Amygdala (tissue), 56 donors: ENCODE results near the gene JAKMIP1.

ENCODE experiments used
- DNase-seq, 56 donors: peaks; one replicate each; lab custom pipeline; 2025; lab: John Stamatoyannopoulos, UW

Gene JAKMIP1

DNA sequence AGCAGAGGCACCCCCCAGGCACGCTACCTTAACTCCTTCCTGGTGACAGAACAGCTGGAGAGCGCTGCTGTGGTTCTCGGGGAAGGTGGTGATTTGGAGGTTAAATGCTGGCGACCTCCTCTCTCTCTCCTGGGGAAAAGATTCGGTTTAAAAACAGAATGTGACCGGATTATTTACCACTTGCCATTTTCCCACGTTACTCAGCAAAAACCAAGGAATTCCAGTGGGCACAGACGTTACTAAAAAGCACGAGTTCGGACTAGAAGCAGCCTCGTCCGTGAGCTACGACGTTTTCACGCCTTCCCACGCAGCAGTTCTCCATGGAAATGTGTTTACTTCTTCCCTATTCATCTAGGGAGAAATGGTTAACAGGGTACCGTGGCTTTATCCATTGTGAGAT lies 149.8 kb downstream of the JAKMIP1 start:
- DNase-seq: peak in 7 of 56 donors; percentile 12 to 46 (median 33)

DNA sequence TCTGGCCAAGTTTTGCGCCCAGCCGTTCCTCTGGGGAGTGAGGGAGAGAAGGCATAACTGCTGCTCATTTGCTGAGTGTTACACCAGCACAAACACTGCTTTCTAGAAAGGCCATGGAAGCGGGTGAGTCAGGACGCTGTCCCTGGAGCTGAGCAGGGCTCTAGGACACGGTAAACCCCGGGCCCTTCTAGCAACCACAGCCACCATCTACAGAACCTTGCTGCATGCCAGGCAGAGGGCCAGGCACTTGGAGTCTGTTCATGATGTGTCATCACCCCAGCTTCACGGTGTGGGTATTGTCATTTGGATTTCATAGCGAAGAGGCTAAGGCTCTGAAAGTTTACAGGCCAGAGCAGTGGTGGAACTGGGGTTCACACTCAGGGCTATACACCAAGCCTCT lies 150.4 kb downstream of the JAKMIP1 start:
- DNase-seq: peak in 2 of 56 donors; percentile 20

DNA sequence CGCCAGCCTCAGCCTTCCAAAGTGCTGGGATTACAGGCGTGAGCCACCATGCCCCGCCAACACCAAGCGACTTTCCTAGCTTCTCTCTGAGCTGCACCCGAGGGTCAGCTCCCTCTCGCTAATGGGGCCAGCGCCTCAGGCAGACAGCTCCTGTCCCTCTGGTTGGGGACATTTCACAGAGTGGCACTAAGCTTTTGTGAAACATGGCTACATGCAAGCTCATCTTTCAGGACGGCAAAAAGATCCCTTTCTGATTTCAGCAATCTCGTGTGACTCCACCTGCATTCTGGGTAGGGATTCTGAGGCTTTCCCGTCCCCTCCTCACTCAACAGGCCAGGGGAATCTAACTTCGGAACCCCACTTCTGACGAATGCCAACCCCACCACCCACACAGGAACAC lies 151.1 kb downstream of the JAKMIP1 start:
- no peak for DNase-seq

DNA sequence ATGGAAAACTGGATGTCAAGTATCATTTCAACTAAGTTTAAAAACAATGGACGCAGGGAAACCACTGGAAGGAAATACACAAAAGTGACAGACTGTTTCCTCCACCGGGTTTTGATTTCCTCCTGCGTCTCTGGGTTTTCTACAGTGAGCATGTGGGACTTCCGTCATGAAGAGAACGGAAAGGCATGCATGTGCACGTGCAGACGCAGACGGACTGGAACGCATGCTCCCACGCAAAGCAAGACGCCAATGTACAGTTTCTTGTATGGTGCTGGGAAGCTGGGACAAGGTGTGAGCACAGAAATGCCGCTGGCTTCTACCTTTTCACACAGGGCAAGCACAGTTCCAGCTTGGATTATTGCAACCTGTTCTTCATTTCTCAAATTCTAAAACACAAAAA lies 151.8 kb downstream of the JAKMIP1 start:
- no peak for DNase-seq

DNA sequence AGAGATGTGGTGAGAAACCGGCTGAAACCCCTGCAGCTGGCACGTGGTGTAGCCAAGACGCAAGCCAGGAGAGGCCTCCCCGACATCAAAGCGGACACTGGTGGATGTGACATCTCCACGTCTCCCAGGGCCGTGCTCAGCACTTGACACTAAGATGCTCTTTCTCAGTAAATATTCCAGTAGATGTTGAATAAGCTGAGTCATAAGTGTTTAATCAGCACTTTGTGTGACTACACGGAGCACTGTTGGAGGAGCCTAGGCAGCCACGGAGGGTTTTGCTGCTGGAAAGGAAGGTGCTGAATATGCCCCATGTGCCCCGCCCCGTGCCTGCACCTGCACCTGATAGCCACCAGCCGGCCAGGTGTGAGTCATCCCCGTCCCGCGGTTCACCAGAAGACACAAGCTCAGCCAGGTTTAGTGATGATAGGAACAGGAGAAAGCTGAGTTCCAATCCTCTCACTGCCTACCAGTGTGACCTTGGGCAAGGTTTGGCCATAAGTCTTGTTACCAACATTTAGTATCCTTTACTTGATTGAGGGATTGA lies 153.1 kb downstream of the JAKMIP1 start:
- DNase-seq: no peak

DNA sequence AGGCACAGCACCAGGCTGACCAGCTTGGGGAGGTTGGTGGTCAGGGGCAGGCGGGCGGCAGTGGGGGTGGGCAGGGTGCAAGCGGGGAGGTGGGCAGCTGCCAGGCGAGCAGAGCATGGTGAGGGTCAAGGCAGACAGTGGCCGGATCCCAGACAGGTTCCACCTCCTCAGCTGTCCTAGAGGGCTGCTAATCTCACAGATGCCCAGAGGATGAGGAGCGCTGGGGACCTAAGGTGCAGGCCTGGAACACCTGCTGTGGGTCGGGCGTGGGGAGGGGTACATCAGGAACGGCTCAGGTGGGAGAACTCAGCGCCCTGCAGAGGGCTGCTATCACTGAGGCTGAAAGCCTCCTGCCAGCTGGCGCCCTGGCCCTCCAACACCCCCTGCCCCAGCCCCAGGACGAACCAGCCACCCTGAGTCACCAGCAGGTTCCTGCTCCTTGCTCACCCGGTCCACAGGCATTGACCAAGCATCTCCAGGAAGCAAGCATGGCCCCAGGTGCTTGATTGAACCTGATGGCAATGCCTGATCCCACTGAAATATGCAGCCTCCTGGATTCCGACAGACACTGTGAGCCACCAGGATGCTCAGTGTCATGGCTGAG lies 153.7 kb downstream of the JAKMIP1 start:
- DNase-seq: no peak

DNA sequence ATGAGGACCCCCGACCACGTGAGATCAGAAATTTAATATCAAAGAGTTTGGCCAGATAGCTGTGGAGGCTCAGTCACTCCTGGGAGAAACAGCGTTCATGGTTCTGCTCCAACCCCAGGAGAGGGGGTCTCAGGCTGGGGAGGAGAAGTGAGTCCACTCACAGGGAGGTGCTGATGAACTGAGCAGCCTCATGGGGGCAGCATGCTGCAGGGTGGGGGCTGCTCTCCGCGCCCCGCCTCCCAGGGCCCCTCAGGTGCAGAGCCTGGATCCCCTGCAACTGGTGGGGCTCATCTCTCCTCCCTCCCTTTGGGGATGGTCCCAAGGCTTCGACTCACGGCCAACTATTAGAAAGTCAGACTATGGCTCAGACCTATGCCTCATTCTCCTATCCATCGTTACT lies 155.5 kb downstream of the JAKMIP1 start:
- DNase-seq: no peak

DNA sequence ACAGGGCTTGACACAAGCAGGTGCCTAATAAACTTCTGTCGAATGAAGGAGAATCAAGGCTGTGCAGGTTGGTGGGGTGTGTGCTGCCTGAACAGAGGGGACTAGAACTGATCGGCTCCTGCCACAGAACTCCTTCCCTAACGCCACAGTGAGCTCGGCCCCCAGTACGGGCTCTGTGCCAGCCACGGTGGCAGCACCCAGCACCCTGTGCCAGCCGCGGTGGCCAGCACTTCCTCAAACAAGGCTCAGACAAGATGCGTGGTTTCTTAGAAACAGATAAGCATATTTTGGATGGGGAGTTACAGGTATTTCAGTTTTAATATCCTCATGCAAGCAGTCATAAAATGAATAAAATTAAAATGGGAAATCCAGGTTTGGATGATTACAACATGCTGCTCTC lies 156.1 kb downstream of the JAKMIP1 start:
- no peak for DNase-seq

DNA sequence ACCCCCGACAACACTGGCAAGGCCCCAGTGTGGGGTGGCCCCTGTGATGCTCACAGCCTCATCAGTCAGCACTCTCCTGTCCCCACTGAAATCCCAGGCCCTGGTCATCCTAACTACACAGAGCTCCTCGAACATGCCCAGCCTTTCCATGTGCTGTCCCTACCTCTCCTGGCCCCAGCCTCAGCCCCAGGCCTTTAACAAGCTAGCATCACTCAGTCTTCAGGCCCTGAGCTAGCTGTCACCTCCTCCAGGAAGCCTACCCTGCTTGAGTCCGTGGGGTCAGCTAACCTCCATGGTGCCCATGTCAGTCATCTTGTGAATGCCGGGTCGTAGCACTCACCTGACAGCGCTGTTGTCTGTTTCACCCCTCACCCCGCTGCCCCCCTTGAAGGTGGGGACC lies 156.5 kb downstream of the JAKMIP1 start:
- DNase-seq: no peak

DNA sequence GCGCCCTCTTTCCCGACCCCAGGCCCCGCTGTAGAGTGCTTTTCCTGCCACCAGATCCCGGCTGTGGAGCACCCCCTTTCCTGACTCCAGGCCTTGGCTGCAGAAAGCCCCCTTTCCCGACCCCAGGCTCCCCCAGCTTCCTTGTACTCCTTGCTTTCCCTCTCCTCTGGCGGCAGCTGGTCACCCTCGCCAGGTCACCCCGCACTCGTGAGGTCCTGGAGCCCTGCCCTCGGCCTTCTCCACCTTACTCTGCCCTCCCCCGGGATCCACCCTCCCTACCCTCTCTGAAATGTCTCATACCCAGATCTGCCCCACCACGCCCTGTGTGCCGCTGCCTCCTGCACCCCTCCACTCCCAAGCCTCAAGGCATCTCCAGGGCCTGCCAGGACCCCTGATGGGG lies 157.2 kb downstream of the JAKMIP1 start:
- DNase-seq: no peak

DNA sequence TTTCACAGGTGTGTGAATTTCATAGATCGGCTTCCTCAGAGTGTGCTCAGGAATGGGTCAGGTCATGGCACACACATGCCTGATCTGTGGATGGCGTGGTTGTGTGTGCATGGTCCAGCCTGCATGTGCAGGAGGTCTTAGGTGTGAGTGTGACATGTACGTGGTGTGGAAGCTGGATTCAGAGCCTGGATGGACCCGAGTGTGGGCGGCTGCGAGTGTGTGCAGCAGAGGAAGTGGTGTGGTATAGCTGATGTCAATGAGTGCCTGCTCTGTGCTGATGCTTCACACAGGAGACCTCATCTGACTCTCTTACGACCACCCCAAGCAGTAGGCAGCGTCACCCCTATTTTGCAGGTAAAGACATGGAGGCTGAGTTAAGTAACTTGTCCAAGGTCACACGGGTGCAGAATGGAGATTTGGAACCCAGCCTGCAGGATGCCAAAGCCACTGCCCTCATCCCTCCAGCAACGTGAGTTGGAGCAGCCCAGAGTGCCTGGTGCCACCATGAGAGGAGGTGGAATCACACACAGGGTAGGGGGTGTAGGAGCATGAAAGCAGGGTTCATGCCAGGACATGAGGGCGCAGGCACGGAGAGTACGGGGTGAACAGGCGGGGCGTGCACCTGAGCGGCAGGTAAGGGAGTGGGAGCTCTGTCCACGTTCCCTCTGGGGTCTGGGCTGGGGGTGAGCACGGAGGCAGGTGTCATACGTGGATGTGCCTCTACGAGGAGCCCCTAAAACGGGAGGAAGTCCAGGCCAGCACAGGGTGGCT lies 157.9 kb downstream of the JAKMIP1 start:
- DNase-seq: no peak

DNA sequence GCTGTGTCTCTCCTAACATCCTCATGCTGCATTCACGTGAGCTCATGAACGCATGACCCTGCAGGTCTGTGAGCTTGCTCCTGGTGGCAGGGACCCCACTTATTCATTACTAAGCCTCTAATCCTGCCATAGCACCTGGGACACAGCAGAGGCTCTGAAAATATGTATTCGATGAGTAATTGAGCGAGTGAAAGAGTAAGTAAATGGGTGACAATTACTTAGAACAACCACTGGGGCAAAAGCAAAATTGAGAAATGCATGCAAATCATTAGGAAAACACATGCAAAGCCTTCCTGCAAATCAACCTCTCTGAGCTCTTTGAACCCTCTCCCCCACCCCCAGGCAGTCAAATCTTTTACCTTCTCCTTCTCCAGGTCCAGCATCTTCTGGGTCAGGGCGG lies 158.5 kb downstream of the JAKMIP1 start:
- no peak for DNase-seq

DNA sequence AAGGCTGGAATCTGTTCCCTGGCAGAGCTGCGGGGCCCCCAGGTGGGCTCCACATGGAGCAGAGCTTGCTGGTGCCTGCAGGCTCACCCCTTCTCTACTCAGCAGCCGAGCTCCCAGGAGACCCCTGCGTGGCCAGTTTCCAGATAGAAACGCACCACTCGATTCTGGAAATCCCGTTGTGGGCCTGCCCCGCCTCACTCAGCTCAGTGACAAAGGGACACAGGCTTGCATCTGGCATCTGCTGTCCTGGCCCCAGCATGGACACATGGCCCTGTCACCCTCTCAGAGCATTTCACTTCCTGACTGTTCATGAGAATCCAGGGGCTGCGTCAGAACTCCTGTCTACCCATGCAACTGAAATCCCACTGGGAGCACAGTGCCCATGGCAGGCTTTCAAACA lies 161.6 kb downstream of the JAKMIP1 start:
- DNase-seq: no peak

DNA sequence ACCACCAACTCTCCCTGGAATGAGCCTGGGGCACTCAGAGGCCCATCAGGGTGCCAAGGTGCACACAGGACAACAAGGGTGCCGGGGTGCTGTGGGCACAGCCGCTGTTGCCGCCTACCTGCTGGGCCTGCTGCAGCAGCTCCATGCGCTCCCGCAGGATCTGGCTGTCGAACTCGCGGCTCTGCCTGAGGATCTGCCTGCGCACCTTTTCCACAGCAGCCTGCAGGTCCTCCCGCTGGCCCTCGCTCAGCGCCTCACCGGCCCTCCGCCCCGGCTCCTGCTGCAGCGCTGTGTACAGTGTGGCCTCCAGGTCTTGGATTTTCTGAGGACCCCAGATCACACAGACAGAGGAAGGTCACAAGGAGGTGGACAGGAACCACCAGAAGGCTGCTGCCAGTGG lies 164.6 kb downstream of the JAKMIP1 start:
- no peak for DNase-seq

DNA sequence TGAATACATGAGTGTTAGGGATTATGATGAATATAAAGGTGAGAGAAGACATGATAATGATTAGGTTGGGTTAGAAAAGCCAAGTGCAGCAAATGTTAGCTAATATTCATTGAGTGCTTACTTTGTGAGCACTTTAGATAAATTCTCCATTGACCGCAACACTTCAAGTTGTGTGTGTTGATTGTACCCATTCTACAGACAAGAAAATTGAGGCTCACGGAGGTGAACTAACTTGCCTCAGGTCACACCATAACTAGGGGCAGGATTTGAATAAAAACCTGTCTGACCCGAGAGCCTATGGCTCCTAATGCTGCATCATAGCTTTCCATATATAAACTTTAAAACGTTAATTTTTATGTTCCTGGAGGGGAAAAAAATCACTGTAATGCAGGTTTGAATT lies 167.0 kb downstream of the JAKMIP1 start:
- DNase-seq: no peak

DNA sequence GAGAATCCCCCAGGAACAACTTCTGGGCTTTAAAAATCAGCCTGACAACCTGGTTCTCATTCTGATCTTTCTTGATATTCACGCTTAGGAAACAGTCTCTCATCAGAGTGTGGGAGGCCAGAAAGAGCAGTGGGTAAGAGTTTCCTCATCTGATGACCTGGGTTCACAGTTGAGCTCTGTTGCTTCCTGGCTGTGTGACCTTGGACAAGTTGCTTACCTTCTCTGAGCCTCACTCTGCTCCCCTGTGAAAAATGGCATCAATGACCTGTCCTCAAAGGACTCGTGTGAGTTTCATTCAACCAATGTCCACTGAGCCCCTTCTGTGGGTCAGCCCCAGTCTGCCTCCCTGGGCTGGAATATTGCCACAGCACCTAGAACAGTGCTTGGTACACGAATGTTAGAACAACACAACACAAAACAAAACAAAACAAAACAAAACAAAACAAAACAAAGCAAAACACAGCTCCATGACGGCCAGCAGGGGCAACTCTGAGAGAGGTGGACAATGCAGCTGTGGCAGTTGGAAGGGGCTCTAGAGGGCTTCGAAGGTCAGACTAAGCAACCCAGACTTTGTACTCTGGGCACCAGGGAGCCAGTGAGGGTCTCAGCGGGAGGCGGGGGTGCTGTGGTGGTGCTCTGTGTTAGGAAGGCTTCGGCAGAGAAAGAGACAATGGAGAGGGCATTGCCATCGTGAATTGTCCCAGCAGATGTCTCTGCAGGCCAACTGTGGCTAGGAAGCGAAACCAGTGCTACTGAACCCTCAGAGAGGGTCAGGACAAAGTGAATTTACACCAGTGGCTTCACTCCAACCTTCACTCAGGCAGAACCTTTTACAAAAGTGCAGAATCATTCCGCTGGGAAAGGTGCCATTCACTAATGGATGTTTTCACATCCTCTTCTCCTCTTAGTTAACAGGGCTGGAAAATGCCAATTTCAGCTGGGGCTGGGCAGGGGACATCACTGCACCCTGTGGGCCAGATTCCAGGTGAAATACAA lies 167.8 kb downstream of the JAKMIP1 start:
- peak in 28 of 56 donors; percentile 12 to 80 (median 39) for DNase-seq

DNA sequence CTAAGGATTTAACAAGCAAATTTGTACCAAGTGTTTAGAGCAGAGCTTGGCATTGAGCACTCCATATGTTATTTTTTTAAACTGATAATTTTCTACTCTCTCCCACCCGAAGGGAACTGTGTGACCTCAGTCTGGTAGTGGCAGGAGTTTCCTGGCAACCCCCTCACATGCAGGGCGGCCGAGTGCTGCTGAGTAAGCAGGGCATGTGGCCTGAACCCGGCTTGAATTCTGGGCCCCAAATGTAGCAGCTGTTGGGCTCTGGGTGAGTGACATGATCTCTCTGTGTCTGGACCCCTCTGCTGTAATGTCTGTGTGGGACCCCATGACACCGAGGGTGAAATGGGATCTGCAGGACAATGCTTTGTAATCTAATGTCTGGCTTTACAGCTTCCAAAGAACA lies 168.5 kb downstream of the JAKMIP1 start:
- DNase-seq: peak in 1 of 56 donors; percentile 7

DNA sequence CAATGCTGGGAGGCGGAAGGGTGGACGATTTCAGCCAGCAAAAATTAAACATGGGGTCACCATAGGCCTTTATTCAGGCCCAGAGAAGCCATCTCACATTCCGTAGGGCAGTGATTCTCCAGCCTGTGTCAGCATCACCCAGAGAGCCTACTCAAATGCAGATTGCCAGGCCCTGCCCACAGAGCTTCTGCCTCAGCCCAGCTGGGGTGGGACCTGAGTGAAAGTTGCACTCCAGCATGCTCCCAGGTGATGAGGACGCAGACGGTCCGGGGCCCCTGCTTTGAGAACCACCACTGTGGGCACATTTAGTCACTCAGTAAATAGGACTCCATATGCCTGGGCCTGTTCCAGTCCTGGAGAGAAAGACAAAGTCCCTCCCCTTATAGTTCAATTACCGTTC lies 169.7 kb downstream of the JAKMIP1 start:
- DNase-seq: no peak

DNA sequence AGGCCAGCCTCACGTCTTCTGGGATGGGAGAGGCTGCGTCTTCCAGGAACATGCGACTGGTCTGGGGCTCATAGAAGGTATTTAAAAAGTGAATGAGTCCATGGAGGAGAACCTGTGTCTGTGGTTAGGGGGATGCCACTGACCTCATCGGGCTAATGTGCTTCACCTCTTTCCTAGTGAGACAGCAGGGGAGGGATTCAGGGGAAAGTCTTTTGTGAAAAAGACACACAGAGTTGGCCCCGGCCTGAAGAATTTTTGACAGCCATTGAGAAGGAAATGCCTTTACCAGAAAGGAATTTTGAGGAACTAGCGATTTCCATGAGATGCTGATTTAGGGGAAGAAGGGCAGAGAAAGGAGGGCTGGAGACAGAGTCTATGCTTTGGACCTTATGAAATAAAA lies 171.1 kb downstream of the JAKMIP1 start:
- DNase-seq: no peak

DNA sequence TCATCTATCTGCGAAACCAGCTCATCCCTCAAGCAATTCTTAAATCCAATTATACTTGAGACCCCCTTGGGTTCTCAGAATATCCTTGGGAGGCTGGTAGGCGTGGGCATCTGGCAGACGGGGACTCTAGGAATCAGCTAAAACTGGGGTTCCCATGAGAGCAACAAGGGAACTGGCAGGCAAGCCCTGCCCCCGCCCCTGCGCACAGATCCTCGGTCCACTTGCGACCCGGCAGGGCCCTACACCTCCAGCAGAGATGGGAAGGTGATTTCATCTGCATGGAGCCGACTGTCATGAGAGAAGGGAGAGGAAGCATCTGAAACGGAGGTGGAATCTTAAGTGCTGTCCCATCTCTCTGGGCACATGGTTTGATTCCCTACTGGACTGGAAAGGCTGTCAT lies 172.2 kb downstream of the JAKMIP1 start:
- DNase-seq: no peak

DNA sequence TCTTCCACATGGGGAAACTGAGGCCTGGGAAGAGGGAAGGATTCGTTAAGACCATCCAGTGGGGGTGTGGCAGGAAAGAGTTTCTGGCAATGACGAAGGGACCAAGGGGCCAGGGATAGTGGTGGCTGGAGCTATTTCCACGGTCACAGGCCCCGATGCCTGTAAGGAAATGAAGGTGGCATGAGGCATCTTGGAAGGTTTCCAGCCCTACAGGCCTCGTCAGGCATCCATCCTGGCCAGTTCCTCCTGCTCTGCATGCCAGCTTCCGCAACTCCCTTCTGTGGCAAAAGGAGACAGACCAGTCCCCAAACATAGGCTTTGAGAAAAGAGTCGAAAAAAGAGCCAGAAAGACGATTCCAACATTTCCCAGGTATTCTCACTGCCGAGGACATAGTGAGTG lies 173.0 kb downstream of the JAKMIP1 start:
- DNase-seq: no peak
